Activated naive CD8-positive, alpha-beta T cell treated with anti-CD3 and anti-CD28 coated beads, Interleukin-2, amount 10 ng/mL, durations not matched to agents 7 days and 5 days (primary cell): ENCODE data around the gene TYMS. TPM values are rescaled to one million over a fixed set of nuclear protein-coding genes. Genes with fewer than 3 reads are reported as not detected.
A peak's percentile ranks its signal among the peaks of the same experiment; 100 is the strongest.

Source experiments
- ATAC-seq: fragments of 150-1000 bp; cut with Tn5 transposase; one replicate; pipeline ENCODE4 v1.10.0; 2021; ENCODE audit warnings: low read depth, moderate library complexity
- POLR2A ChIA-PET: fragments of 350-600 bp; sonication (Branson Sonifier 250); formaldehyde crosslinking; loops from one replicate; lab custom pipeline; 2021; ENCODE audit warnings: antibody characterized with exemption; lab: Charles Lee
- DNase-seq: peaks from one replicate; pipeline ENCODE4 v3.0.0; 2021
- H3K27ac Mint-ChIP-seq: one replicate; pipeline ENCODE4 v1.8.0; 2022; ENCODE audit warnings: mild to moderate bottlenecking, mixed read lengths
- H3K27me3 Mint-ChIP-seq: one replicate; pipeline ENCODE4 v1.8.0; 2022; ENCODE audit warnings: mild to moderate bottlenecking, moderate library complexity, mixed read lengths
- H3K36me3 Mint-ChIP-seq: one replicate; pipeline ENCODE4 v1.8.0; 2021; ENCODE audit warnings: mild to moderate bottlenecking, mixed read lengths
- H3K4me1 Mint-ChIP-seq: one replicate; pipeline ENCODE4 v1.8.0; 2021; ENCODE audit warnings: mixed read lengths
- H3K4me3 Mint-ChIP-seq: one replicate; pipeline ENCODE4 v1.8.0; 2022; ENCODE audit warnings: mild to moderate bottlenecking, moderate library complexity, mixed read lengths
- H3K9me3 Mint-ChIP-seq: one replicate; pipeline ENCODE4 v1.8.0; 2021; ENCODE audit warnings: mixed read lengths
- total RNA-seq, 2 experiments: library from RNA; stranded (reverse); gene quantifications; one replicate each; pipeline ENCODE4 v1.2.3, GENCODE V29; 2021

Gene TYMS
- 100 to 1,000 TPM; 306 to 322 TPM for total RNA-seq

GRCh38 chr18:657311-658000, at the start of gene TYMS:
TSS of gene TYMS (plus strand) at chr18:657653. CDS start at chr18:657743, 90 bp downstream.
- peak within 1 kb of the TSS; percentile 96 for H3K4me3 Mint-ChIP-seq
- peak within 1 kb of the TSS; percentile 92 for H3K27ac Mint-ChIP-seq
- H3K27me3 Mint-ChIP-seq: no peaks in the 10 kb centered on the region
- ATAC-seq (peak; percentile 63), DNase-seq (peak; percentile 78)
- POLR2A ChIA-PET: interaction anchor here (0.9 to 4.0 kb wide), 20 partner anchors 8 to 499 kb away, joined by 3 to 39 read pairs (median 4); partner anchors contain the start of genes ENOSF1, THOC1, USP14 and YES1
- H3K36me3 Mint-ChIP-seq: peaks cover 45% of the 10 kb centered on the region
- H3K4me1 Mint-ChIP-seq: peaks cover 37% of the 10 kb centered on the region
- H3K9me3 Mint-ChIP-seq: peaks cover 8% of the 10 kb centered on the region

DNA sequence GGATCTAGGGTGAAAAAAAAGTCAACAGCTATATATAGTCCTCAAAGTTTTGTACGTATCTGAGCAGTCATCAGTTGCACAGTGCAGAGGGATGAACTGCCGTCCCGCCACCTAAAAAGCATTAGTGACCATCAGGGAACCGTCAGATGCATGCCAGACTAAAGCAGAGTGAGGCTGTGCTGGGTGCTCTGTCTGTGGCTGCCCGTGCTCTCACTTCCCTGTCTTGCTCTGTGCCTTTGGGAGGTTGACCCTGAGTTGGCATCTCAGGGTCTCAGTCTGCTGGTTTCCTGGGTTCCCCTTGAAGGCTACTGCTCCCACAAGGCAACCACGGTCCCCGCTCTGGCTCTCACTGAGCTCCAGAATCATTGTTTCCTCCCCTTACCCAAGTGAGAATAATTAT, 49.5 kb upstream of the TYMS start:
- POLR2A ChIA-PET: no interaction called here
- Mint-ChIP-seq H3K27ac (no peak overlapping the region), H3K4me3 (no peak overlapping the region), H3K36me3 (no peaks in the 10 kb centered on the region), H3K9me3 (no peaks in the 10 kb centered on the region), H3K27me3 (peaks cover 8% of the 10 kb centered on the region), H3K4me1 (no peaks in the 10 kb centered on the region)
- DNase-seq (no peak), ATAC-seq (no peak)

GRCh38 chr18:610214-610928, 47.1 kb upstream of the TYMS start:
- Mint-ChIP-seq H3K27ac (no peak overlapping the region), H3K27me3 (peaks cover 3% of the 10 kb centered on the region), H3K36me3 (no peaks in the 10 kb centered on the region), H3K4me1 (no peaks in the 10 kb centered on the region), H3K9me3 (no peaks in the 10 kb centered on the region), H3K4me3 (no peak overlapping the region)
- ATAC-seq (no peak), DNase-seq (no peak)
- POLR2A ChIA-PET: no interaction called here

- no peak overlapping the region for H3K4me3 Mint-ChIP-seq
- no peaks in the 10 kb centered on the region for H3K27me3 Mint-ChIP-seq
- no peaks in the 10 kb centered on the region for H3K36me3 Mint-ChIP-seq
- ATAC-seq (no peak), DNase-seq (no peak)
- no peaks in the 10 kb centered on the region for H3K4me1 Mint-ChIP-seq
- no peaks in the 10 kb centered on the region for H3K9me3 Mint-ChIP-seq
- no peak overlapping the region for H3K27ac Mint-ChIP-seq
- POLR2A ChIA-PET: no interaction called here
Measured at GRCh38 chr18:612156-612555, 45.3 kb upstream of the TYMS start.

GRCh38 chr18:614193-614592, 43.3 kb upstream of the TYMS start:
- H3K4me3 Mint-ChIP-seq: no peak overlapping the region
- ATAC-seq (no peak), DNase-seq (no peak)
- POLR2A ChIA-PET: no interaction called here
- H3K4me1 Mint-ChIP-seq: no peaks in the 10 kb centered on the region
- H3K27me3 Mint-ChIP-seq: peaks cover 8% of the 10 kb centered on the region
- H3K9me3 Mint-ChIP-seq: no peaks in the 10 kb centered on the region
- no peak overlapping the region for H3K27ac Mint-ChIP-seq
- no peaks in the 10 kb centered on the region for H3K36me3 Mint-ChIP-seq

DNA sequence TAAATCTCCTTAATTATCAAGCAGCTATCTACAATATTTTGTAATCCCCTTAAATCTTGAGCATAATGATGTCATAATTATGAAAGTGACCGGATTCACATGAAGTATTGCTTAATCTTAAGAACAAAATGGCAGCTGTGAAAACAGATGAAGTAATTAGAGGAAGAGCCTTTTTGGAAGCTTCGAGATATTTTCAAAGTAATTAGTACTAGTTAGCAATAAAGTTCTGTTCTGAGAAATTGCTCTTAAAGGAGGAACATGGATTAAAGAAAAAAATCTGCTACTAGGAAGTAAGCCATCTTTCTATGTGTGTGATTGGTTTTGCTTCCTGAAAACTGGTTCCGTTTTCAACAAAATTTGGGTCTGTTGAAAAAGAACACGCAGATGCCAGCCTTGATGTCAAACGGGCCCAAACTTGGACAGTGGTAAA, 42.3 kb upstream of the TYMS start:
- ATAC-seq: no peak

GRCh38 chr18:615773-616172, 41.7 kb upstream of the TYMS start:
- H3K36me3 Mint-ChIP-seq: no peaks in the 10 kb centered on the region
- POLR2A ChIA-PET: interaction anchor here (0.6 kb wide), 1 partner anchor 66 kb away, joined by 5 read pairs; no protein-coding TSS in a partner anchor
- no peak for ATAC-seq

More for the DNA sequence above, 42.3 kb upstream of the TYMS start:
- no peak overlapping the region for H3K4me3 Mint-ChIP-seq
- no peaks in the 10 kb centered on the region for H3K4me1 Mint-ChIP-seq
- H3K27me3 Mint-ChIP-seq: peaks cover 8% of the 10 kb centered on the region
- no peaks in the 10 kb centered on the region for H3K9me3 Mint-ChIP-seq
- H3K27ac Mint-ChIP-seq: no peak overlapping the region
- DNase-seq: no peak
- POLR2A ChIA-PET: no interaction called here
- no peaks in the 10 kb centered on the region for H3K36me3 Mint-ChIP-seq

GRCh38 chr18:616380-616995, 41.0 kb upstream of the TYMS start:
- DNase-seq (no peak), ATAC-seq (no peak)
- POLR2A ChIA-PET: interaction anchor here (0.6 kb wide), 1 partner anchor 66 kb away, joined by 5 read pairs; no protein-coding TSS in a partner anchor
- Mint-ChIP-seq H3K27me3 (peaks cover 16% of the 10 kb centered on the region), H3K4me1 (no peaks in the 10 kb centered on the region), H3K4me3 (no peak overlapping the region), H3K9me3 (no peaks in the 10 kb centered on the region), H3K36me3 (no peaks in the 10 kb centered on the region), H3K27ac (no peak overlapping the region)

More at GRCh38 chr18:615773-616172, 41.7 kb upstream of the TYMS start:
- Mint-ChIP-seq H3K27me3 (peaks cover 11% of the 10 kb centered on the region), H3K27ac (no peak overlapping the region), H3K9me3 (no peaks in the 10 kb centered on the region), H3K4me3 (no peak overlapping the region), H3K4me1 (no peaks in the 10 kb centered on the region)
- no peak for DNase-seq

GRCh38 chr18:617970-618504, 39.4 kb upstream of the TYMS start:
- POLR2A ChIA-PET: no interaction called here
- ATAC-seq: no peak
- Mint-ChIP-seq H3K27me3 (peaks cover 19% of the 10 kb centered on the region), H3K4me1 (no peaks in the 10 kb centered on the region), H3K36me3 (no peaks in the 10 kb centered on the region), H3K9me3 (no peaks in the 10 kb centered on the region), H3K27ac (no peak overlapping the region), H3K4me3 (no peak overlapping the region)
- DNase-seq: no peak

GRCh38 chr18:618618-619017, 38.8 kb upstream of the TYMS start:
- POLR2A ChIA-PET: no interaction called here
- H3K27ac Mint-ChIP-seq: no peak overlapping the region
- H3K36me3 Mint-ChIP-seq: no peaks in the 10 kb centered on the region
- H3K27me3 Mint-ChIP-seq: peaks cover 20% of the 10 kb centered on the region
- ATAC-seq (no peak), DNase-seq (no peak)
- H3K4me3 Mint-ChIP-seq: no peak overlapping the region
- H3K9me3 Mint-ChIP-seq: no peaks in the 10 kb centered on the region
- H3K4me1 Mint-ChIP-seq: no peaks in the 10 kb centered on the region

GRCh38 chr18:621291-622043, 36.0 kb upstream of the TYMS start:
- ATAC-seq (no peak), DNase-seq (no peak)
- H3K36me3 Mint-ChIP-seq: no peaks in the 10 kb centered on the region
- peaks cover 2% of the 10 kb centered on the region for H3K4me1 Mint-ChIP-seq
- H3K27ac Mint-ChIP-seq: no peak overlapping the region
- POLR2A ChIA-PET: no interaction called here
- peaks cover 26% of the 10 kb centered on the region for H3K27me3 Mint-ChIP-seq
- H3K9me3 Mint-ChIP-seq: no peaks in the 10 kb centered on the region
- no peak overlapping the region for H3K4me3 Mint-ChIP-seq

- no peaks in the 10 kb centered on the region for H3K9me3 Mint-ChIP-seq
- peaks cover 2% of the 10 kb centered on the region for H3K4me1 Mint-ChIP-seq
- DNase-seq (no peak), ATAC-seq (no peak)
- POLR2A ChIA-PET: no interaction called here
- no peak overlapping the region for H3K4me3 Mint-ChIP-seq
- H3K27me3 Mint-ChIP-seq: peaks cover 26% of the 10 kb centered on the region
- no peaks in the 10 kb centered on the region for H3K36me3 Mint-ChIP-seq
- no peak overlapping the region for H3K27ac Mint-ChIP-seq
Measured at GRCh38 chr18:622289-622688, 35.2 kb upstream of the TYMS start.
